CD14-positive monocyte (primary cell): ENCODE results near the gene FOXJ1. TPM values are rescaled to one million over a fixed set of nuclear protein-coding genes. Genes with fewer than 3 reads are reported as not detected.
A peak's percentile ranks its signal among the peaks of the same experiment; 100 is the strongest.

Experiments
- DNase-seq, 3 donors: peaks; one replicate each; pipeline ENCODE4 v3.0.0-alpha.2; 2011 to 2022
- H2AFZ ChIP-seq: 2 replicates; pipeline ENCODE4 v1.6.0; 2012; ENCODE audit warnings: mild to moderate bottlenecking, low read depth, low read length, inconsistent platforms; ENCODE audit not compliant: insufficient read depth, poor library complexity, severe bottlenecking
- H3K27ac ChIP-seq, 2 donors: 1 replicate in 1 of 2; 2 replicates in 1 of 2; pipeline ENCODE4 v1.5.1; 2012 to 2013; ENCODE audit warnings: low read length in 2 of 2, control low read depth in 1 of 2, inconsistent platforms in 1 of 2, low read depth in 1 of 2, mild to moderate bottlenecking in 1 of 2
- H3K27me3 ChIP-seq, 2 donors: one replicate each; pipeline versions ENCODE4 v1.6.0 to v1.6.1; 2011 to 2013; ENCODE audit warnings: low read length in 2 of 2; ENCODE audit not compliant: control insufficient read depth in 2 of 2, insufficient read depth in 2 of 2
- H3K36me3 ChIP-seq, 2 donors: replicated peaks in 1 of 2; 1 replicate in 1 of 2; 2 replicates in 1 of 2; pipeline versions ENCODE4 v1.5.1 to v1.6.1; 2012 to 2013; ENCODE audit warnings: low read length in 2 of 2, control low read depth in 1 of 2, inconsistent platforms in 1 of 2, mild to moderate bottlenecking in 1 of 2; ENCODE audit not compliant: insufficient read depth in 2 of 2, control insufficient read depth in 1 of 2
- H3K4me1 ChIP-seq, 2 donors: 1 replicate in 1 of 2; 2 replicates in 1 of 2; pipeline versions ENCODE4 v1.5.1 to v1.6.1; 2012 to 2013; ENCODE audit warnings: low read length in 2 of 2, control low read depth in 1 of 2, inconsistent platforms in 1 of 2, mild to moderate bottlenecking in 1 of 2, moderate library complexity in 1 of 2; ENCODE audit not compliant: insufficient read depth in 2 of 2, control insufficient read depth in 1 of 2
- H3K4me2 ChIP-seq: replicated peaks from 2 replicates; pipeline ENCODE3; 2012; ENCODE audit warnings: low read length, moderate library complexity, mild to moderate bottlenecking; ENCODE audit not compliant: poor library complexity, severe bottlenecking; ENCODE audit errors: extremely low read depth
- H3K4me3 ChIP-seq, 3 experiments: fragments of 200-600 bp in 1 of 3; sonication (generic) in 1 of 3; replicated peaks in 1 of 3; 1 replicate in 2 of 3; 2 replicates in 1 of 3; pipeline ENCODE4 v1.5.1; 2011 to 2013; ENCODE audit warnings: low read length in 3 of 3, mild to moderate bottlenecking in 3 of 3, control low read depth in 2 of 3, low read depth in 2 of 3, inconsistent platforms in 1 of 3, moderate library complexity in 1 of 3
- H3K79me2 ChIP-seq: 2 replicates; pipeline ENCODE4 v1.6.0; 2012; ENCODE audit warnings: mild to moderate bottlenecking, control low read depth, inconsistent platforms, low read length, moderate library complexity; ENCODE audit not compliant: insufficient read depth
- H3K9ac ChIP-seq: 2 replicates; pipeline ENCODE4 v1.6.0; 2017; ENCODE audit warnings: low read length, mild to moderate bottlenecking; ENCODE audit not compliant: insufficient read depth, poor library complexity, severe bottlenecking
- H3K9me3 ChIP-seq, 2 donors: replicated peaks in 1 of 2; 1 replicate in 1 of 2; 2 replicates in 1 of 2; pipeline versions ENCODE4 v1.5.1 to v1.6.1; 2012 to 2013; ENCODE audit warnings: low read length in 2 of 2, control low read depth in 1 of 2; ENCODE audit not compliant: control insufficient read depth in 1 of 2, insufficient read depth in 1 of 2
- H4K20me1 ChIP-seq: 2 replicates; pipeline ENCODE4 v1.6.0; 2012; ENCODE audit warnings: mild to moderate bottlenecking, low read length, control low read depth, moderate library complexity; ENCODE audit not compliant: insufficient read depth
- H3K27ac Mint-ChIP-seq, 7 donors: one replicate each; pipeline ENCODE4 v1.8.0; 2020; ENCODE audit warnings: mild to moderate bottlenecking in 7 of 7, mixed read lengths in 7 of 7, moderate library complexity in 6 of 7, inconsistent platforms in 2 of 7
- H3K27me3 Mint-ChIP-seq, 3 donors: one replicate each; pipeline ENCODE4 v1.8.0; 2021 to 2022; ENCODE audit warnings: low read depth in 3 of 3, mild to moderate bottlenecking in 3 of 3, mixed read lengths in 3 of 3, moderate library complexity in 3 of 3, inconsistent platforms in 1 of 3
- H3K36me3 Mint-ChIP-seq, 2 donors: one replicate each; pipeline ENCODE4 v1.8.0; 2020; ENCODE audit warnings: mixed read lengths in 2 of 2, inconsistent platforms in 1 of 2, mild to moderate bottlenecking in 1 of 2
- H3K4me1 Mint-ChIP-seq: one replicate; pipeline ENCODE4 v1.8.0; 2020; ENCODE audit warnings: mild to moderate bottlenecking, mixed read lengths
- H3K4me3 Mint-ChIP-seq, 2 donors: one replicate each; pipeline ENCODE4 v1.8.0; 2020; ENCODE audit warnings: mild to moderate bottlenecking in 2 of 2, mixed read lengths in 2 of 2, moderate library complexity in 1 of 2
- H3K9me3 Mint-ChIP-seq, 7 donors: one replicate each; pipeline ENCODE4 v1.8.0; 2020 to 2022; ENCODE audit warnings: mixed read lengths in 7 of 7, mild to moderate bottlenecking in 6 of 7, moderate library complexity in 6 of 7, inconsistent platforms in 2 of 7
- CTCF ChIP-seq: fragments of 200-600 bp; IDR thresholded peaks from one replicate; pipeline ENCODE4 v1.8.0; 2022; ENCODE audit warnings: antibody characterized with exemption, mild to moderate bottlenecking
- WGBS: methylation state at CpG from one replicate; pipeline ENCODE4 v1.1.5; 2013; ENCODE audit warnings: missing lambda C conversion rate; ENCODE audit not compliant: insufficient coverage; 5-methylcytosine and 5-hydroxymethylcytosine counted together
- intact Hi-C, 2 donors: fragments of 100-400 bp; cut with micrococcal nuclease; formaldehyde crosslinking; loops; one replicate each; pipeline versions ENCODE4 v1.15.0 to v1.15.1; 2023
- polyA plus RNA-seq, 3 donors: library from polyadenylated mRNA; depleted of rRNA in 1 of 3; unstranded in 2 of 3; stranded (reverse) in 1 of 3; fragments of 300-500 nt in 2 of 3; fragments of >200 nt in 1 of 3; fragmentation: Illumina TruSeq in 2 of 3; gene quantifications; 1 replicate in 2 of 3; 2 replicates in 1 of 3; pipeline ENCODE4 v1.2.3, GENCODE V29; 2012 to 2021

The FOXJ1 gene
- polyA plus RNA-seq, 3 donors: not detected

- intact Hi-C loops: loop anchor here (1.0 to 10.0 kb wide), 6 partner anchors 55 to 283 kb away; no protein-coding TSS in a partner anchor
- DNase-seq: no peak
- no peak for TF ChIP-seq CTCF
- peak overlapping the region; percentile 9 to 53 for H3K4me3 Mint-ChIP-seq
- Histone ChIP-seq H3K79me2 (no peaks in the 10 kb centered on the region), H3K27ac (no peak overlapping the region), H3K9me3 (no peaks in the 10 kb centered on the region), H2AFZ (peak overlapping the region; percentile 82), H4K20me1 (no peaks in the 10 kb centered on the region), H3K4me3 (peak overlapping the region; percentile 18 to 73 (median 21)), H3K36me3 (no peaks in the 10 kb centered on the region), H3K4me1 (peaks cover 10 to 20% of the 10 kb centered on the region in 2 donors), H3K4me2 (peak overlapping the region; percentile 83), H3K27me3 (no peaks in the 10 kb centered on the region), H3K9ac (peak overlapping the region; percentile 63)
- peaks cover 11% of the 10 kb centered on the region for H3K4me1 Mint-ChIP-seq
- H3K36me3 Mint-ChIP-seq: no peaks in the 10 kb centered on the region
- H3K27me3 Mint-ChIP-seq: peaks cover 8 to 27% (median 16%) of the 10 kb centered on the region in 3 donors
- H3K27ac Mint-ChIP-seq: peak overlapping the region in 1 of 7 donors; percentile 75
- peaks cover 0 to 9% (median 2%) of the 10 kb centered on the region in 7 donors for H3K9me3 Mint-ChIP-seq
- WGBS: 11% methylated on average over 42 of the region's 42 CpGs
These were observed 19.1 kb downstream of the FOXJ1 start for GRCh38 chr17:76121932-76122430.

GRCh38 chr17:76120658-76121008 is 20.4 kb downstream of the FOXJ1 start:
- Histone ChIP-seq H2AFZ (peak overlapping the region; percentile 82), H3K9ac (no peak overlapping the region), H3K79me2 (no peaks in the 10 kb centered on the region), H3K4me2 (no peak overlapping the region), H3K27ac (no peak overlapping the region), H3K9me3 (no peaks in the 10 kb centered on the region), H3K4me3 (no peak overlapping the region), H3K4me1 (peaks cover 10 to 20% of the 10 kb centered on the region in 2 donors), H3K27me3 (no peaks in the 10 kb centered on the region), H3K36me3 (no peaks in the 10 kb centered on the region), H4K20me1 (no peaks in the 10 kb centered on the region)
- DNase-seq: no peak
- 95% methylated on average over 5 of the region's 5 CpGs for WGBS
- H3K4me1 Mint-ChIP-seq: peaks cover 11% of the 10 kb centered on the region
- no peak overlapping the region for H3K27ac Mint-ChIP-seq
- intact Hi-C loops: loop anchor here (2.0 to 10.0 kb wide), 5 partner anchors 57 to 284 kb away; no protein-coding TSS in a partner anchor
- no peak for TF ChIP-seq CTCF
- no peaks in the 10 kb centered on the region for H3K36me3 Mint-ChIP-seq
- H3K27me3 Mint-ChIP-seq: peaks cover 8 to 25% (median 16%) of the 10 kb centered on the region in 3 donors
- no peak overlapping the region for H3K4me3 Mint-ChIP-seq
- peaks cover 0 to 9% (median 2%) of the 10 kb centered on the region in 7 donors for H3K9me3 Mint-ChIP-seq
